PC-3 (cell line): ENCODE data around the gene SLC9A8.

ENCODE experiments used
- CTCF ChIP-seq: fragments of 300-600 bp; sonication (generic); conservative IDR thresholded peaks from 2 replicates; pipeline ENCODE4 v1.5.1; 2017; ENCODE audit warnings: antibody characterized with exemption, low read depth, mild to moderate bottlenecking, low read length
- EZH2 ChIP-seq: fragments of 300-600 bp; sonication (generic); IDR thresholded peaks from one replicate; pipeline ENCODE4 v1.6.1; 2017; ENCODE audit warnings: antibody characterized with exemption, mild to moderate bottlenecking, low read length; ENCODE audit not compliant: unreplicated experiment
- EZH2phosphoT487 ChIP-seq: fragments of 300-600 bp; sonication (generic); IDR thresholded peaks from 2 replicates; pipeline ENCODE4 v1.6.1; 2018; ENCODE audit warnings: mild to moderate bottlenecking, antibody characterized with exemption, low read length, borderline replicate concordance

GRCh38 chr20:49790077-49790798 is 22.4 kb upstream of the SLC9A8 start:
- TF ChIP-seq EZH2 = no peak
- TF ChIP-seq CTCF = no peak
- TF ChIP-seq EZH2phosphoT487 = no peak
